B cell (primary cell): ENCODE results near the gene SCGB1D4. TPM values are rescaled to one million over a fixed set of nuclear protein-coding genes. Genes with fewer than 3 reads are reported as not detected.

Experiments used
- ATAC-seq: fragments of 200-7000 bp; cut with Tn5 transposase; one replicate; pipeline ENCODE4 v1.10.0; 2021; ENCODE audit warnings: low read depth, mild to moderate bottlenecking, moderate number of reproducible peaks, moderate library complexity
- CTCF ChIA-PET: fragments of 350-600 bp; sonication (Branson Sonifier 250); formaldehyde crosslinking; loops from one replicate; lab custom pipeline; 2021; ENCODE audit warnings: antibody characterized with exemption, inconsistent platforms; lab: Charles Lee
- POLR2A ChIA-PET: fragments of 350-600 bp; sonication (Branson Sonifier 250); formaldehyde crosslinking; loops from one replicate; lab custom pipeline; 2021; ENCODE audit warnings: antibody characterized with exemption; lab: Charles Lee
- DNase-seq: peaks from one replicate; pipeline ENCODE4 v3.0.0; 2013
- H2AFZ ChIP-seq: 2 replicates; pipeline ENCODE4 v1.6.1; 2012; ENCODE audit warnings: mild to moderate bottlenecking, low read depth, low read length; ENCODE audit not compliant: insufficient read depth, poor library complexity, severe bottlenecking
- H3K27ac ChIP-seq, 2 donors: 1 replicate in 1 of 2; 2 replicates in 1 of 2; pipeline ENCODE4 v1.5.1; 2012 to 2013; ENCODE audit warnings: low read length in 2 of 2, mild to moderate bottlenecking in 2 of 2, moderate library complexity in 1 of 2
- H3K27me3 ChIP-seq, 4 experiments: fragments of 200-600 bp in 1 of 4; sonication (generic) in 1 of 4; replicated peaks in 1 of 4; 1 replicate in 2 of 4; 2 replicates in 2 of 4; pipeline versions ENCODE4 v1.6.1 to v1.7.0; 2013 to 2016; ENCODE audit warnings: low read length in 3 of 4, mild to moderate bottlenecking in 2 of 4, mixed read lengths in 1 of 4, moderate library complexity in 1 of 4; ENCODE audit not compliant: insufficient read depth in 4 of 4, control insufficient read depth in 3 of 4; ENCODE audit errors: control extremely low read depth in 1 of 4
- H3K36me3 ChIP-seq, 2 experiments: replicated peaks in 1 of 2; 1 replicate in 1 of 2; 2 replicates in 1 of 2; pipeline versions ENCODE4 v1.6.1 to v1.7.1; 2013; ENCODE audit warnings: low read length in 1 of 2; ENCODE audit not compliant: insufficient read depth in 2 of 2, control insufficient read depth in 1 of 2; ENCODE audit errors: control extremely low read depth in 1 of 2, extremely low read depth in 1 of 2
- H3K4me1 ChIP-seq, 2 donors: fragments of 200-600 bp in 1 of 2; sonication (generic) in 1 of 2; 1 replicate in 1 of 2; 2 replicates in 1 of 2; pipeline versions ENCODE4 v1.5.1 to v1.6.1; 2013 to 2017; ENCODE audit warnings: low read length in 2 of 2; ENCODE audit not compliant: control insufficient read depth in 2 of 2, insufficient read depth in 2 of 2
- H3K4me2 ChIP-seq: replicated peaks from 2 replicates; pipeline ENCODE3; 2012; ENCODE audit warnings: mild to moderate bottlenecking, low read depth, low read length; ENCODE audit not compliant: poor library complexity, severe bottlenecking
- H3K4me3 ChIP-seq, 5 experiments: fragments of 200-600 bp in 1 of 5; sonication (generic) in 1 of 5; 1 replicate in 3 of 5; 2 replicates in 2 of 5; pipeline versions ENCODE4 v1.5.1 to v1.7.0; 2011 to 2016; ENCODE audit warnings: low read length in 4 of 5, mild to moderate bottlenecking in 4 of 5, low read depth in 2 of 5, control low read depth in 1 of 5, moderate library complexity in 1 of 5; ENCODE audit not compliant: insufficient read depth in 1 of 5; ENCODE audit errors: control extremely low read depth in 1 of 5, extremely low read depth in 1 of 5
- H3K79me2 ChIP-seq: fragments of 200-600 bp; sonication (generic); one replicate; pipeline ENCODE4 v1.6.0; 2016; ENCODE audit warnings: low read length; ENCODE audit not compliant: control insufficient read depth, insufficient read depth
- H3K9ac ChIP-seq: fragments of 200-600 bp; sonication (generic); 2 replicates; pipeline ENCODE4 v1.6.1; 2017; ENCODE audit warnings: mild to moderate bottlenecking, low read length, moderate library complexity
- H3K9me3 ChIP-seq, 3 donors: one replicate each; pipeline versions ENCODE4 v1.6.1 to v1.7.1; 2013; ENCODE audit warnings: low read length in 2 of 3; ENCODE audit not compliant: control insufficient read depth in 2 of 3, insufficient read depth in 1 of 3; ENCODE audit errors: control extremely low read depth in 1 of 3
- H4K20me1 ChIP-seq: 2 replicates; pipeline ENCODE4 v1.6.0; 2012; ENCODE audit warnings: mild to moderate bottlenecking, low read length; ENCODE audit not compliant: insufficient read depth, control insufficient read depth, poor library complexity, severe bottlenecking
- H3K27ac Mint-ChIP-seq: one replicate; pipeline ENCODE4 v1.8.0; 2021; ENCODE audit warnings: mixed read lengths
- H3K27me3 Mint-ChIP-seq: one replicate; pipeline ENCODE4 v1.8.0; 2021; ENCODE audit warnings: mixed read lengths
- H3K4me1 Mint-ChIP-seq: one replicate; pipeline ENCODE4 v1.8.0; 2021; ENCODE audit warnings: mixed read lengths
- H3K4me3 Mint-ChIP-seq: one replicate; pipeline ENCODE4 v1.8.0; 2021; ENCODE audit warnings: mixed read lengths
- H3K9me3 Mint-ChIP-seq: one replicate; pipeline ENCODE4 v1.8.0; 2022; ENCODE audit warnings: mixed read lengths; ENCODE audit not compliant: insufficient read depth
- EZH2 ChIP-seq: IDR thresholded peaks from 2 replicates; pipeline ENCODE4 v1.6.1; 2012; ENCODE audit warnings: borderline replicate concordance, low read depth, mild to moderate bottlenecking, moderate library complexity, low read length; ENCODE audit not compliant: insufficient read depth, poor library complexity, severe bottlenecking
- WGBS: methylation state at CpG from one replicate; pipeline ENCODE4 v1.1.5; 2013; ENCODE audit warnings: missing lambda C conversion rate; ENCODE audit not compliant: insufficient coverage; 5-methylcytosine and 5-hydroxymethylcytosine counted together
- intact Hi-C: fragments of 100-400 bp; cut with micrococcal nuclease; formaldehyde crosslinking; loops from one replicate; pipeline ENCODE4 v1.10.0; 2022
- polyA plus RNA-seq: library from polyadenylated mRNA; depleted of rRNA; stranded (reverse); fragments of >200 nt; gene quantifications from 2 replicates; pipeline ENCODE4 v1.2.3, GENCODE V29; 2012
- total RNA-seq, 2 donors: library from RNA; stranded (reverse); fragments of 120-200 nt in 1 of 2; gene quantifications; 1 replicate in 1 of 2; 2 replicates in 1 of 2; pipeline versions ENCODE4 v1.2.3 to v1.2.4, GENCODE V29; 2013 to 2022
- TF ChIP-seq, protein P1 (sequence below): fragments of 200-600 bp; IDR thresholded peaks from one replicate; pipeline ENCODE4 v1.8.0; 2022; ENCODE audit warnings: antibody characterized with exemption, mild to moderate bottlenecking

SCGB1D4 gene
- total and polyA plus RNA-seq, 2 donors (not counting 1 experiment from before 2014, with no cell fraction given): not detected

GRCh38 chr11:62307950-62308349 is 9.1 kb upstream of the SCGB1D4 start:
- Histone ChIP-seq H3K36me3 (no peaks in the 10 kb centered on the region), H3K4me1 (peaks cover 8 to 12% of the 10 kb centered on the region in 2 donors), H3K27ac (no peak overlapping the region), H4K20me1 (no peaks in the 10 kb centered on the region), H3K9me3 (peaks cover 2 to 7% (median 4%) of the 10 kb centered on the region in 3 donors), H3K9ac (no peak overlapping the region), H2AFZ (no peak overlapping the region), H3K4me2 (no peak overlapping the region), H3K27me3 (peaks cover 0 to 26% (median 5%) of the 10 kb centered on the region in 4 experiments), H3K4me3 (no peak overlapping the region), H3K79me2 (no peaks in the 10 kb centered on the region)
- Mint-ChIP-seq H3K4me3 (no peak overlapping the region), H3K27ac (no peak overlapping the region), H3K27me3 (peaks cover 38% of the 10 kb centered on the region), H3K4me1 (peaks cover 11% of the 10 kb centered on the region), H3K9me3 (peaks cover 6% of the 10 kb centered on the region)
- no peak for ATAC-seq
- DNase-seq: no peak
- ChIA-PET POLR2A (no interaction called here), CTCF (no interaction called here)
- TF ChIP-seq, protein P1, sequence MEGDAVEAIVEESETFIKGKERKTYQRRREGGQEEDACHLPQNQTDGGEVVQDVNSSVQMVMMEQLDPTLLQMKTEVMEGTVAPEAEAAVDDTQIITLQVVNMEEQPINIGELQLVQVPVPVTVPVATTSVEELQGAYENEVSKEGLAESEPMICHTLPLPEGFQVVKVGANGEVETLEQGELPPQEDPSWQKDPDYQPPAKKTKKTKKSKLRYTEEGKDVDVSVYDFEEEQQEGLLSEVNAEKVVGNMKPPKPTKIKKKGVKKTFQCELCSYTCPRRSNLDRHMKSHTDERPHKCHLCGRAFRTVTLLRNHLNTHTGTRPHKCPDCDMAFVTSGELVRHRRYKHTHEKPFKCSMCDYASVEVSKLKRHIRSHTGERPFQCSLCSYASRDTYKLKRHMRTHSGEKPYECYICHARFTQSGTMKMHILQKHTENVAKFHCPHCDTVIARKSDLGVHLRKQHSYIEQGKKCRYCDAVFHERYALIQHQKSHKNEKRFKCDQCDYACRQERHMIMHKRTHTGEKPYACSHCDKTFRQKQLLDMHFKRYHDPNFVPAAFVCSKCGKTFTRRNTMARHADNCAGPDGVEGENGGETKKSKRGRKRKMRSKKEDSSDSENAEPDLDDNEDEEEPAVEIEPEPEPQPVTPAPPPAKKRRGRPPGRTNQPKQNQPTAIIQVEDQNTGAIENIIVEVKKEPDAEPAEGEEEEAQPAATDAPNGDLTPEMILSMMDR: no peak
- no peak for TF ChIP-seq EZH2
- intact Hi-C loops: no loop called here

DNA sequence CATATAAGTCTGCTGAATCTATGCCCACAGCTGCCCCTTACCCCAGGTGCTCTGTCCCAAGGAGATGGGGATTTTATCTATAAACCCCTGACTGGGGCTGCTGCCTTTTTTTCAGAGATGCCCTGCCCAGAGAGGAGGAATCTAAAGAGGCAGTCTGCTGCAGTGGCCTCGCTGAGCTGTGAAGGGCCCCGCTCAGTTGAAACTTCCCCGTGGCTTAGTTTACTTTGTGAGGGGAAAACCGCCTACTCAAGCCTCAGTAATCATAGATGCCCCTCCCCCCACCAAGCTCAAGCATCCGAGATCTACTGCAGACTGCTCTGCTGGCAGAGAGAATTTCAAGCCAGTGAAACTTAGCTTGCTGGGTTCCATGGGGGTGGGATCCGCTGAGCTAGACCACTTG is 7.4 kb upstream of the SCGB1D4 start:
- Mint-ChIP-seq H3K4me1 (peaks cover 3% of the 10 kb centered on the region), H3K27ac (no peak overlapping the region), H3K27me3 (peaks cover 45% of the 10 kb centered on the region), H3K9me3 (peaks cover 6% of the 10 kb centered on the region), H3K4me3 (no peak overlapping the region)
- H3K27ac ChIP-seq: no peak overlapping the region
- H2AFZ ChIP-seq: no peak overlapping the region
- TF ChIP-seq, protein P1: no peak
- TF ChIP-seq EZH2: no peak
- ATAC-seq: no peak
- H3K36me3 ChIP-seq: no peaks in the 10 kb centered on the region
- H3K9me3 ChIP-seq: peaks cover 2 to 7% (median 4%) of the 10 kb centered on the region in 3 donors
- peaks cover 0 to 3% of the 10 kb centered on the region in 2 donors for H3K4me1 ChIP-seq
- no peak overlapping the region for H3K9ac ChIP-seq
- CTCF ChIA-PET: interaction anchor here (0.6 to 1.2 kb wide), 2 partner anchors 40 to 514 kb away, joined by 3 read pairs; no protein-coding TSS in a partner anchor
- H3K27me3 ChIP-seq: peaks cover 0 to 13% (median 3%) of the 10 kb centered on the region in 4 experiments
- H3K79me2 ChIP-seq: no peaks in the 10 kb centered on the region
- POLR2A ChIA-PET: no interaction called here
- no peak overlapping the region for H3K4me2 ChIP-seq
- DNase-seq: no peak
- intact Hi-C loops: no loop called here
- WGBS: 78% methylated on average over 1 of the region's 6 CpGs
- no peak overlapping the region for H3K4me3 ChIP-seq
- no peaks in the 10 kb centered on the region for H4K20me1 ChIP-seq
